IgD-negative memory B cell (primary cell): ENCODE results near the gene CAMK2A. TPM values are rescaled to one million over a fixed set of nuclear protein-coding genes. Genes with fewer than 3 reads are reported as not detected.

Experiments used
- H3K27ac Mint-ChIP-seq, 3 donors: one replicate each; pipeline ENCODE4 v1.8.0; 2020 to 2022; ENCODE audit warnings: mild to moderate bottlenecking in 3 of 3, mixed read lengths in 3 of 3, moderate library complexity in 1 of 3
- H3K27me3 Mint-ChIP-seq: one replicate; pipeline ENCODE4 v1.8.0; 2021; ENCODE audit warnings: mixed read lengths
- H3K36me3 Mint-ChIP-seq: one replicate; pipeline ENCODE4 v1.8.0; 2020; ENCODE audit warnings: mild to moderate bottlenecking, mixed read lengths
- H3K4me1 Mint-ChIP-seq, 3 donors: one replicate each; pipeline ENCODE4 v1.8.0; 2020 to 2022; ENCODE audit warnings: mixed read lengths in 3 of 3, mild to moderate bottlenecking in 1 of 3
- H3K4me3 Mint-ChIP-seq, 4 donors: one replicate each; pipeline ENCODE4 v1.8.0; 2020 to 2022; ENCODE audit warnings: mild to moderate bottlenecking in 4 of 4, mixed read lengths in 4 of 4, moderate library complexity in 3 of 4
- H3K9me3 Mint-ChIP-seq, 3 donors: one replicate each; pipeline ENCODE4 v1.8.0; 2020 to 2021; ENCODE audit warnings: mixed read lengths in 3 of 3, mild to moderate bottlenecking in 1 of 3
- polyA plus RNA-seq: library from polyadenylated mRNA; unstranded; fragments of 300-500 nt; fragmentation: Illumina TruSeq; gene quantifications from one replicate; pipeline ENCODE4 v1.2.3, GENCODE V29; 2021

CAMK2A gene
- polyA plus RNA-seq, 1 donor from 2014 or later = not detected

DNA sequence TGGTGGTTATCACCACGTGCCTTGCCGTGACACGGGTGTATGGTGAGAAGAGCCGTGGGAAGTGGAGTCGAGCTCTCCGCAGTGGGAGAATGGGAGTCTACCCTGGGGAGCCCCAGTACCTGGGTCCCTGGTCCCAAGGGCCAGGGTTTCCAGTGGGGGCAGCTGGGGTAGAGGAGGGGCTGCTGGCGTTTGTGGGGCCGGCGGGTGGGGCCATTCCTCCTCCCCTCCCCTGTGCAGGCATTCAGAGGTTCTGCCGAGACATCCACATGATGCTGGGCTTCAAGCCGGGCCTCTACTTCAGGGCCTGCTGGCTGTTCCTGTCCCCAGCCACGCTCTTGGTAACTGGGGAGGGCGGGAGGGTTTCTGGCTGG is 85.0 kb downstream of the CAMK2A start:
- Mint-ChIP-seq H3K36me3 (no peaks in the 10 kb centered on the region), H3K27me3 (peaks cover 27% of the 10 kb centered on the region)

DNA sequence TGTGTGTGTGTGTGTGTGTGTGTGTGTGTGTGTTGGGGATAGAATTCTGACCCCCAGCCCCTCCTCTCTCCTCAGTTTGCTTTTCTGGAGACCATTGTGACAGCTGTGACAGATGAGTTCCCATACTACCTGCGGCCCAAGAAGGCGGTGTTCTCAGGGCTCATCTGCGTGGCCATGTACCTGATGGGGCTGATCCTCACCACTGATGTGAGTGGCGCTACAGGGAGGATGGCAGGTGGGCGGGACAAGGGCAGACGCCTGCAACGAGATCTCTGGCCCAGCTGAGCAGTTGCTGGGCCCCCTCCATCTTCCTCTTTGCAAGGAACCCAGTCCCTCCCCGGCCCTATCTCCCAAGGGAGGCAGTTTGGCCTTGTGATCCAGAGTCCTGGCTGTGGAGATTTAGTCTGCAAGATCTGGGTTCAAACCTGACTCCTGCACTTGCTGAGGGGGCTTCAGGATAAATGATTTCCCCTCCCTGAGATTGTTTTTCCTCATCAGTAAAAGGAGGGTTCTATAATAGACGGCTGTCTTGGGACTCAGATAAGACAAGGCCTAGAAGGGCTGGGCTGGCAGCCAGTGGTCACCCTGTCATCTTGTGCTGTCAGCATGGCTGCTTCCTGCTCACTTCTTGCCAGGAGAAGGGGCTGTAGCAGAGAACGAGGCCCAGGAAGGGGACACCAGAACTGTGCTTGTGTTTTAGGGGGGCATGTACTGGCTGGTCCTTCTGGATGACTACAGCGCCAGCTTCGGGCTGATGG is 85.6 kb downstream of the CAMK2A start:
- Mint-ChIP-seq H3K4me3 (no peak overlapping the region), H3K27ac (no peak overlapping the region), H3K4me1 (peaks cover 0 to 4% (median 1%) of the 10 kb centered on the region in 3 donors)

More for the DNA sequence above, 85.0 kb downstream of the CAMK2A start:
- peaks cover 0 to 5% (median 0%) of the 10 kb centered on the region in 3 donors for H3K9me3 Mint-ChIP-seq
- H3K4me3 Mint-ChIP-seq = no peak overlapping the region
- peaks cover 0 to 8% (median 1%) of the 10 kb centered on the region in 3 donors for H3K4me1 Mint-ChIP-seq
- H3K27ac Mint-ChIP-seq = no peak overlapping the region

DNA sequence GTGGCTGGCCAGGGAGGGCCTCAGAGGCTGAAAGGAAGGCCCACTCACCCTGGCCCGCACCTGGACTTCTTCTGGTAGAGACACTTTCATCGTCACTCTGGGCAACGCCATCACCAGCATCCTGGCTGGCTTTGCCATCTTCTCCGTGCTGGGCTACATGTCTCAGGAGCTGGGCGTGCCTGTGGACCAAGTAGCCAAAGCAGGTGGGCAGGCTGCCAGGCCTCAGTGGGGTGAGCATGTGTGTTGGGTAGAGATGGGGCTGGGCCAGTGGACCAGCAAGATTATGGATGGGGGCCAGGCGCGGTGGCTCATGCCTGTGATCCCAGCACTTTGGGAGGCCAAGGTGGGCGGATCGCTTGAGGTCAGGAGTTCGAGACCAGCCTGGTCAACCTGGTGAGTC is 87.1 kb downstream of the CAMK2A start:
- Mint-ChIP-seq H3K27ac (no peak overlapping the region), H3K4me1 (peaks cover 0 to 1% (median 0%) of the 10 kb centered on the region in 3 donors), H3K4me3 (peak overlapping the region in 1 of 4 donors; percentile 73), H3K9me3 (peaks cover 0 to 5% (median 0%) of the 10 kb centered on the region in 3 donors), H3K36me3 (no peaks in the 10 kb centered on the region), H3K27me3 (peaks cover 12% of the 10 kb centered on the region)

More for the DNA sequence above, 85.6 kb downstream of the CAMK2A start:
- Mint-ChIP-seq H3K36me3 (no peaks in the 10 kb centered on the region), H3K9me3 (peaks cover 0 to 5% (median 0%) of the 10 kb centered on the region in 3 donors), H3K27me3 (peaks cover 23% of the 10 kb centered on the region)

DNA sequence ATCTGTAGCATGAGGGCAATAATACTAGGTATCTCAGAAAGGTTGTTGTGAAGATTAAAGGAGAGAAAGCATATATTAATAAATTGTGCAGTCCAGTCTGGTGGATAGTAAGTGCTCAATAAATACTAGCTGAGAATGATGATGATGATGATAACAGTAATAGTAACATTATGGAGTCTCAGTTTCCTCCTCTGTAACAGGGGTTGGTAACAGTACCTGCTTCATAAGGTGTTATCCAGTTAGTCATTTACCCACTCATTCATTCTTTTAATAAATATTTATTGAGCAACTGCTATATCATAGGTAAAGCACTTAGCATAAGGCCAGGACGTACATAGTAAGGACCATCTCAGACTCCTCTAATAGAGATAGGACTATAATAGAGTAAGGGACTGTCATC is 92.1 kb downstream of the CAMK2A start:
- Mint-ChIP-seq H3K4me1 (no peaks in the 10 kb centered on the region), H3K9me3 (peaks cover 0 to 5% (median 0%) of the 10 kb centered on the region in 3 donors), H3K27ac (no peak overlapping the region), H3K36me3 (no peaks in the 10 kb centered on the region), H3K27me3 (peaks cover 13% of the 10 kb centered on the region), H3K4me3 (no peak overlapping the region)

DNA sequence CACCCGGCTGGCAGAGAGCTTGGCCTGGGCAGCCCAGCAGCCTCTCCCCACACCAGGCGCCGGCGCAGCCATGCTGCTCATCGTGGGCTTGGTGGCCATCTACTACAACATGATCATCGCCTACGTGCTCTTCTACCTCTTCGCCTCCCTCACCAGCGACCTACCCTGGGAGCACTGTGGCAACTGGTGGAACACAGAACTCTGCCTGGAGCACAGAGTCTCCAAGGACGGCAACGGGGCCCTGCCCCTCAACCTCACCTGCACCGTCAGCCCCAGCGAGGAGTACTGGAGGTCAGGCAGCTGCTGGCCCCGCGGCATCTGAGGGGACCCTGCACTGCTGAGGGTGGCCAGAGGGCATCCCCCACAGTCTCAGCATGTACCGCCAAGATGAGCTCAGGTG is 92.6 kb downstream of the CAMK2A start:
- Mint-ChIP-seq H3K27ac (no peak overlapping the region), H3K36me3 (peaks cover 1% of the 10 kb centered on the region), H3K4me3 (no peak overlapping the region), H3K9me3 (peaks cover 0 to 5% (median 0%) of the 10 kb centered on the region in 3 donors), H3K27me3 (peaks cover 16% of the 10 kb centered on the region), H3K4me1 (no peaks in the 10 kb centered on the region)

DNA sequence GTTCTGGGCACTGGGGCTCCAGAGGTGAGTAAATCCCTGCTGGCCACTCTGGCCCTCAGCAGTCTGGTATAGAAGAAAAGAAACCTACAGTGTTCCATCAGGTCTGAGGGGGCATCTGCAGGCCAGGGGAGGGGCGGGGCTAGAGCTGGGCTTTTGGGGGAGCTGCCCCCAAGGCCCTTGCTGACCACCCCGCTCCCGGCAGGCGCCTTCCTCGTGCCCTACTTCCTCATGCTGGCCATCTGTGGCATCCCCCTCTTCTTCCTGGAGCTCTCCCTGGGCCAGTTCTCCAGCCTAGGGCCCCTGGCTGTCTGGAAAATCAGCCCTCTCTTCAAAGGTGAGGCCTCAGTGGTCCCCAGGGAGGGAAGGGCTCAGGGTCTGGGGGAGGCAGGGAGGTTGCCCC is 93.1 kb downstream of the CAMK2A start:
- peaks cover 0 to 5% (median 0%) of the 10 kb centered on the region in 3 donors for H3K9me3 Mint-ChIP-seq
- H3K4me3 Mint-ChIP-seq = no peak overlapping the region
- H3K4me1 Mint-ChIP-seq = no peaks in the 10 kb centered on the region
- peaks cover 1% of the 10 kb centered on the region for H3K36me3 Mint-ChIP-seq
- H3K27me3 Mint-ChIP-seq = peaks cover 16% of the 10 kb centered on the region
- no peak overlapping the region for H3K27ac Mint-ChIP-seq

DNA sequence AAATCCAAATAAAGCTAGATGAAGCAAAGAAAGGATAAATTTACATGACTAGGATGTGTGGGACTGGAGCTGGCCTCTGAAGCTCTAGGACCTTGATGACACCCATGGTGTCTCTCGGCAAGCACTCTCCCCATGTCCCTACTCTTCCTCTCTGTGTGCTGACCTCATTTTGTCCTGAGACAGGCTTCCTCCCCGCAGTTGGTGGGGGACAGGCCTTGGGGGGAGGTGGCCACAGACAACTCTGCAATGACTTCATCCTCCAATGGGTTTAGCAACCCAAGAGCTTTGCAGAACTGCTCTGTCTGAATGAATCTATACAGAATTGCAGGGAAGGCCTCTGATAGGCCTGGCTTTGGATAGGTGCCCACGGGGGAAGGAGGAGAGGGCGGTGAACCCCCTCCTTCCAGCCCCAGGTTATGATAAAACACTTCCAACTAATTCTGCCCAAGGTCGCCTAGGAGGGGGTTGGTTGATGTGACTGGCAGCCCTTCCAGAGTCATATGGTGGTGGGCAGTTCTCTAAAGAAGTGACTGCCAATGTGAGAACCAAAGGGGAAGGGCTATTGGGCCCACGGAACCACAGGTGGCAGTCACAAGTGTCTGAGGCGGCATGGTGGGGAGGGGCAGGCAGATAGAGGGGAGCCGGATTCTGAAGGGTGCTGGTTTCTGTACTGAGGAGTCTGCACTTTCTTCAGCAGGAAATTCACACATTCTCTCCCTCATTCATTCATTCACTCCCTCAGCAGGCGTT is 93.7 kb downstream of the CAMK2A start:
- Mint-ChIP-seq H3K4me3 (no peak overlapping the region), H3K36me3 (peaks cover 1% of the 10 kb centered on the region), H3K4me1 (no peaks in the 10 kb centered on the region), H3K9me3 (peaks cover 0 to 5% (median 0%) of the 10 kb centered on the region in 3 donors), H3K27ac (peak overlapping the region in 1 of 3 donors; percentile 35), H3K27me3 (peaks cover 20% of the 10 kb centered on the region)

DNA sequence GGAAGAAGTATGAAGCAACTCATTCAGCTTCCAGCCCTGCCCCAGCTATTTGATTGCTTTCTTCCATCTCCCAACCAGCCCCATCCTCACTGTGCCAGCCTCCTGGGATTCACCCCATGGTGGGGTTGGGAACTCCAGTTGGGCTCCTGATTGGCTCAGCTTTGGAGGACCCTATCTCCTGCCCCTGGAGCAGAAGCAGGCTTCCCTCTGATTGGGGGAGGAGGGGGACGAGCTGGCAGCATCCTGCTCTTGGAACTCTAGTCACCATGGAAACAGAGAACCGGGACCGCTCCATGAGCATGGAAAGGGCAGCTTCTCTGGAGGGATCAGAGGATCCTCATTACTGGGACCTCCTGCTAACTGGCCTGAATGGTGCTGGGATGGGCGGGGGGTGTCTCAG is 97.1 kb downstream of the CAMK2A start:
- no peaks in the 10 kb centered on the region for H3K9me3 Mint-ChIP-seq
- H3K4me3 Mint-ChIP-seq = no peak overlapping the region
- peaks cover 1% of the 10 kb centered on the region for H3K36me3 Mint-ChIP-seq
- H3K4me1 Mint-ChIP-seq = no peaks in the 10 kb centered on the region
- no peak overlapping the region for H3K27ac Mint-ChIP-seq
- peaks cover 29% of the 10 kb centered on the region for H3K27me3 Mint-ChIP-seq

DNA sequence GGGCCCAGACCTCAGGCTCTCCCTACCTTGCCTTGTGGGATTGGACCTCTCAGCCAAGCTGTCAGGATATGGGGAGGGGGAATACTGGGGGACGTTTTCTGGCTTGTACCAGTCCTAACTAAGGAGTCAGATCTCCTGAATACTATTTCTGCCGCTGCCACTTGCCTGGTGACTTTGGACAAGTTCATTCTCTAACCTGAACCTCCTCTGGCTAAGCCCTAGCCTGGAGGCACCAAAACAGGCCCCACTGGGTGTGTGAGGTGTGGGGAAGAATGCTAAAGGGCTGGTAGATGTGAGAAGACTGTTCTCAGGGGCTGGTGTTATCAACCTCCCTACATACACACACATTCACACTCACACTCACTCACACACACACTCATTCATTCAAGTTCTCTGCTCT is 98.6 kb downstream of the CAMK2A start:
- H3K27ac Mint-ChIP-seq = no peak overlapping the region
- H3K9me3 Mint-ChIP-seq = no peaks in the 10 kb centered on the region
- H3K36me3 Mint-ChIP-seq = peaks cover 1% of the 10 kb centered on the region
- peaks cover 32% of the 10 kb centered on the region for H3K27me3 Mint-ChIP-seq
- H3K4me1 Mint-ChIP-seq = no peaks in the 10 kb centered on the region
- H3K4me3 Mint-ChIP-seq = no peak overlapping the region

DNA sequence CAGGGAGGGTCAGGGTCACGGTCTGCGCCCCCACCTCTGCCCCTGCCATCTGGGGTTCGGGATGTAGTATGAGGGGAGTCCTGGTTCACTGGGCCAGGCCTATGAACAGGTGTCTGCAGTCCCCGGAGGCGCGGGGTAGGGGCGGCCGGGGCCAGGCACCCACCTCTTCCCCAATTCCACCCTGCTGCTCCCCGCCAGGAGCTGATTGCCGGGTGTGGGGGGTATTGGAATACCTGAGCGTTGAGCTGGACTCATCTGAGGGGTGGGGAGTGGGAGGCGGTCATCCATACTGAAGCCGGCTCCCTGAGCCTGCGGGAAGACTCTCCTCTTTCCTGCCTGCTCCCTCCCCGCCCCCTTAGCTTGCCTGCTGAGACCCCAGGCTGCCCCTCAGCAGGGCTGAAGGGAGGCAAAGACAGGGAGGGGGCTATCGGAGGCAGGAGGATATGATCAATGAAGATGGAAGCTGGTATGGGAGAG is 99.0 kb downstream of the CAMK2A start:
- peaks cover 32% of the 10 kb centered on the region for H3K27me3 Mint-ChIP-seq
- peaks cover 1% of the 10 kb centered on the region for H3K36me3 Mint-ChIP-seq
- no peak overlapping the region for H3K27ac Mint-ChIP-seq
- H3K4me1 Mint-ChIP-seq = no peaks in the 10 kb centered on the region
- no peaks in the 10 kb centered on the region for H3K9me3 Mint-ChIP-seq
- H3K4me3 Mint-ChIP-seq = no peak overlapping the region

DNA sequence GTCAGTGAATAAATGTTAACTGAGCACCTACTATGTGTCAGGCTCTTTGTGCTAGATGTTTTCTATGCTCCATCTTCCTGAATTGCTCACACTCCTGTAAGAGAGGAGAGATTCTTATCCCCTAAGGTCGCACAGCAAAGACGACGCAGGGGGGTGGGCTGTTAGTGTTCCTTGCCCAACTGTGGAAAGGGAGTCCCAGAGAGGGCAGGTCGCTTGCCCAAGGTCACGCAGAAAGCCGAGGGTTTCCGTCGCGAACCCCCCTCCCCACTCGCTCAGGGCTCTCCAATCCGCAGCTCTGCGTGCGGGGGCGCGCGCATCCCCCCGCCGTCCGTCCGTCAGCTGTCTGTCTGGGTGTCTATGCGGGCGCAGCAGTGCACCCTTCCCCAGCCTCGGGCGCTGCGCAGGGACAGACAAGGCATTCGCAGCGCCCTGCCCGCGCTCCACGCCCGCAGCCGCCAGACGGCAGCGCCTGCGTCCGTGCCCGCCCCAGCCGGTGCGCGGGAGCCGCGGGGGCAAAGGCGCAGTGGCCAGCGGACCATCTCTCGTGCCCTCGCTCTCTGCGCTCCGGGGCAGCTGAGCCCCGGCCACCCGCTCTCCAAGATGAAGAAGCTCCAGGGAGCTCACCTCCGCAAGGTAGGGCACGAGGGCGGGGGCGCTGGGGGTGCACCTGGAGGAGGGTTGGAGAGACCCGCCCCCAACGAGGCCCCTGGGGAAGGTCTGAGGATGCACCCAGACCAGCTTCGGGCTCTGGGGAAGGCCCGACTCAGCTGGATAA is 99.7 kb downstream of the CAMK2A start, which contains the start of gene SLC6A7:
Gene SLC6A7, plus strand, starts transcription at position 335 of the 775 bp plus-strand sequence. Its CDS starts 266 bp downstream, at position 601.
- no peaks in the 10 kb centered on the region for H3K4me1 Mint-ChIP-seq
- no peak within 1 kb of the TSS for H3K4me3 Mint-ChIP-seq
- no peaks in the 10 kb centered on the region for H3K9me3 Mint-ChIP-seq
- H3K27me3 Mint-ChIP-seq = peaks cover 27% of the 10 kb centered on the region
- no peak within 1 kb of the TSS for H3K27ac Mint-ChIP-seq
- H3K36me3 Mint-ChIP-seq = peaks cover 1% of the 10 kb centered on the region

DNA sequence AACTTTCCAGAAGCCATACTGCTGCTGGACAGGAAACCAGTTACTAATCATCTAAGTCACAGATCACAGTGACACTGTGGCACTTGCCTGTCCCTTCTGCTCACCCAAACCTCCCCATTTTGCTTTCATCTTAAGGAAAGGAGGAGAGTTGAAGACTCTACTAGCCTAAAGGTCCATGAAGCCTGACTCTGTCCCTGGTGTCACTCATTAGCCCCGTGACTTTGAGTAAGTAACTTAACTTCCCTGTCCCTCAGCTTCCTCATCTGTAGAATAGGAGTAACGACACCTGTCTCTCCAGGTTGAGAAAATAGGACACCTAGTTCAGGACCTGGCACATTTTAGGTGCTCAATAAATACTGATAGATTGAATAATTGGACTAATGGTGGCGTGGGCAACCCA is 100.2 kb downstream of the CAMK2A start:
- Mint-ChIP-seq H3K4me1 (no peaks in the 10 kb centered on the region), H3K36me3 (peaks cover 1% of the 10 kb centered on the region), H3K4me3 (no peak overlapping the region), H3K27ac (no peak overlapping the region), H3K9me3 (no peaks in the 10 kb centered on the region), H3K27me3 (peaks cover 29% of the 10 kb centered on the region)

DNA sequence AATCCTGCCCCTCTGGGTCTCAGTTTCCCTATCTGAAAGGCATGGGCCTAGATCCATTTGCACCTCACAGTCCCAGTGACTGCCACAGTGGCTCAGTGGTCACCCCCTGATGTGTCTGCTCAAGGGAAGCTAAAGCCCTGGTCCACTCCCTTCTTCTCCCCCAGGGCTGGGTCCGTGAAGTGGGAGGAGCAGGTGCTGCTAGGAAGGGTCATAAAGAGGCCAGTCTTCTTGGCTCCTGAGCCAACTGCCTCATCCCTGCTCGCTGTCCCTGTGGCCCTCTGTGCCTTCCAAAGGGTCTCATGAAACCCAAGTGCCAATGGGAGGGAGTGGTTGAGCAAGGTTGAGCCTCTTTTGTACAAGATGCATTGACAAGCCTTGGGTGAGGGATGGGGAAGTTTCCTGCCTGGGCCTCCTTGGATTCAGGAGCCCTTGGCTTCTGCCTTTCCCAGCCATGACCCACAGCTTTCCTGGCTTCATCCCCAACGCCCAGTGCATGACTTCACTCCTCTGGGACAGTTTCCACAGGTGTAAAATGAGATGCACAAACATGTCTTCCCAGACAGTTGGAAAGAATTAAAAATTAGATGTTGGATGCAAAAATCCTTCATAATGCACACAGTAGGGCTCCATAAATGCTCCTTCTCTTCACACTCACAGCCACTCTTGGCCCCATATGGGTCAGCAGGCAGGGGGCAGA is 101.3 kb downstream of the CAMK2A start:
- H3K4me1 Mint-ChIP-seq = no peaks in the 10 kb centered on the region
- H3K27ac Mint-ChIP-seq = no peak overlapping the region
- H3K36me3 Mint-ChIP-seq = peaks cover 1% of the 10 kb centered on the region
- no peaks in the 10 kb centered on the region for H3K9me3 Mint-ChIP-seq
- H3K4me3 Mint-ChIP-seq = no peak overlapping the region
- peaks cover 29% of the 10 kb centered on the region for H3K27me3 Mint-ChIP-seq

DNA sequence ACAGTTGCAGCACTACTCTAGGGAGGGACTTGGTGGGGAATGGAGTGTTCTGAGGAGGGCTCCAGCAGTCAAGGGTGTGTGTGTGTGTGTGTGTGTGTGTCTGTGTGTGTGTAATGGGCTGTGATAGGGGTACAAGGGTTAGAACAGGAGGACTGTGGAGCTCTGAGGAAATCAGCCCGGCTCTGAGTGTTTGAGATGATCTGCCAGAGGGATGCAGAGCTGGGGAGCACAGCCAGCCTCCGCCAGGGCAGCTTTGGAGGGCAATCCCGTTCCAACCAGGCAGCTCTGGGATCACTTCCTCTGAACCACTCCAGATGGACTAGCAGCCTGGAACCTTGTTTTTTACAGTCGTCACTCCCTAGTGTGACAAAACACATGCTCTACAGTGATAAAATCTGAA is 102.7 kb downstream of the CAMK2A start:
- no peaks in the 10 kb centered on the region for H3K9me3 Mint-ChIP-seq
- peaks cover 25% of the 10 kb centered on the region for H3K27me3 Mint-ChIP-seq
- H3K4me1 Mint-ChIP-seq = no peaks in the 10 kb centered on the region

More for the DNA sequence above, 102.7 kb downstream of the CAMK2A start:
- Mint-ChIP-seq H3K27ac (no peak overlapping the region), H3K36me3 (no peaks in the 10 kb centered on the region), H3K4me3 (no peak overlapping the region)
